Skeletal muscle tissue (tissue), 1 donor: ENCODE data around the gene MEIOB. TPM values are rescaled to one million over a fixed set of nuclear protein-coding genes. Genes with fewer than 3 reads are reported as not detected.

ENCODE experiments used
- total RNA-seq: library from RNA; depleted of rRNA; stranded (reverse); fragments of >200 nt; gene quantifications from one replicate; pipeline ENCODE4 v1.2.3, GENCODE V29; 2014

MEIOB gene
- total RNA-seq, 1 donor from 2014 or later: under 0.01 TPM

Other genes starting within 250 kb of the MEIOB start
- gene JPT2, start 193.9 kb downstream of the MEIOB start, total RNA-seq: 22.4 TPM
- gene MAPK8IP3, start 166.0 kb downstream of the MEIOB start, total RNA-seq: 28.7 TPM
- 20.4 TPM for gene NME3, start 100.6 kb downstream of the MEIOB start, total RNA-seq
- gene EME2, start 99.4 kb downstream of the MEIOB start, total RNA-seq: 5.2 TPM
- 17.7 TPM for gene MRPS34, start 99.0 kb downstream of the MEIOB start, total RNA-seq
- gene SPSB3, start 89.6 kb downstream of the MEIOB start, total RNA-seq: 27.7 TPM
- gene NUBP2, start 89.2 kb downstream of the MEIOB start, total RNA-seq: 40.7 TPM
- gene IGFALS, start 78.5 kb downstream of the MEIOB start, total RNA-seq: not detected
- gene HAGH, start 45.3 kb downstream of the MEIOB start, total RNA-seq: 42.3 TPM
- gene FAHD1, start 45.0 kb downstream of the MEIOB start, total RNA-seq: 23.0 TPM
- gene HS3ST6, start 46.3 kb upstream of the MEIOB start, total RNA-seq: not detected
- gene MSRB1, start 71.0 kb upstream of the MEIOB start, total RNA-seq: 13.6 TPM
- gene RPL3L, start 82.5 kb upstream of the MEIOB start, total RNA-seq: 84.5 TPM
- gene NDUFB10, start 87.4 kb upstream of the MEIOB start, total RNA-seq: 130 TPM
- gene RPS2, start 92.7 kb upstream of the MEIOB start, total RNA-seq: 3,178 TPM
- gene RNF151, start 94.7 kb upstream of the MEIOB start, total RNA-seq: not detected
- gene TBL3, start 99.9 kb upstream of the MEIOB start, total RNA-seq: 18.8 TPM
- 1.6 TPM for gene NOXO1, start 109.3 kb upstream of the MEIOB start, total RNA-seq
- 4.7 TPM for gene GFER, start 112.0 kb upstream of the MEIOB start, total RNA-seq
- 0.52 TPM for gene SYNGR3, start 117.8 kb upstream of the MEIOB start, total RNA-seq
- 4.7 TPM for gene ZNF598, start 137.7 kb upstream of the MEIOB start, total RNA-seq
- not detected for gene NPW, start 147.6 kb upstream of the MEIOB start, total RNA-seq
- 15.1 TPM for gene NHERF2, start 154.7 kb upstream of the MEIOB start, total RNA-seq
- 13.6 TPM for gene NTHL1, start 175.7 kb upstream of the MEIOB start, total RNA-seq
- 49.6 TPM for gene TSC2, start 175.8 kb upstream of the MEIOB start, total RNA-seq